Astrocyte (in vitro differentiated cells and primary cell): ENCODE data around the gene RGS4. TPM values are rescaled to one million over a fixed set of nuclear protein-coding genes. Genes with fewer than 3 reads are reported as not detected.

Experiments used
- DNase-seq: peaks from one replicate; pipeline ENCODE4 v3.0.0-alpha.2; 2010; ENCODE audit warnings: low read depth
- FAIRE-seq: peaks from 2 replicates; lab custom pipeline; 2011; peaks lifted over from hg19 to GRCh38; lab: Jason Lieb, UNC
- H2AFZ ChIP-seq: 2 replicates; pipeline ENCODE4 v1.6.0; 2012; ENCODE audit warnings: low read depth, low read length, inconsistent platforms
- H3K27ac ChIP-seq: 2 replicates; pipeline ENCODE4 v1.5.1; 2011; ENCODE audit warnings: low read depth, low read length, inconsistent platforms
- H3K27me3 ChIP-seq: 2 replicates; pipeline ENCODE4 v1.6.0; 2011; ENCODE audit warnings: low read length, inconsistent platforms; ENCODE audit not compliant: insufficient read depth
- H3K36me3 ChIP-seq: 2 replicates; pipeline ENCODE4 v1.5.1; 2011; ENCODE audit warnings: low read length, inconsistent platforms; ENCODE audit not compliant: insufficient read depth
- H3K4me1 ChIP-seq: 2 replicates; pipeline ENCODE4 v1.5.1; 2011; ENCODE audit warnings: low read length, inconsistent platforms; ENCODE audit not compliant: insufficient read depth
- H3K4me2 ChIP-seq: 2 replicates; pipeline ENCODE4 v1.6.0; 2012; ENCODE audit warnings: low read length, inconsistent platforms
- H3K4me3 ChIP-seq: 2 replicates; pipeline ENCODE4 v1.5.1; 2011; ENCODE audit warnings: low read depth, mild to moderate bottlenecking, low read length, inconsistent platforms; ENCODE audit not compliant: insufficient read depth
- H3K79me2 ChIP-seq: 2 replicates; pipeline ENCODE4 v1.6.0; 2012; ENCODE audit warnings: mild to moderate bottlenecking, low read length, inconsistent platforms; ENCODE audit not compliant: insufficient read depth
- H3K9ac ChIP-seq: 2 replicates; pipeline ENCODE4 v1.6.0; 2012; ENCODE audit warnings: mild to moderate bottlenecking, low read length, inconsistent platforms
- H3K9me3 ChIP-seq: 2 replicates; pipeline ENCODE4 v1.5.1; 2012; ENCODE audit warnings: low read depth, mild to moderate bottlenecking, low read length, inconsistent platforms; ENCODE audit not compliant: insufficient read depth
- H4K20me1 ChIP-seq: 2 replicates; pipeline ENCODE4 v1.6.0; 2012; ENCODE audit warnings: low read length, inconsistent platforms; ENCODE audit not compliant: insufficient read depth
- H3K27ac Mint-ChIP-seq: one replicate; pipeline ENCODE4 v1.8.0; 2021; ENCODE audit warnings: mild to moderate bottlenecking, mixed read lengths; ENCODE audit not compliant: unreplicated experiment
- H3K27me3 Mint-ChIP-seq: one replicate; pipeline ENCODE4 v1.8.0; 2021; ENCODE audit warnings: low read depth, mixed read lengths; ENCODE audit not compliant: unreplicated experiment
- H3K36me3 Mint-ChIP-seq: one replicate; pipeline ENCODE4 v1.8.0; 2021; ENCODE audit warnings: low read depth, mixed read lengths; ENCODE audit not compliant: unreplicated experiment
- H3K4me1 Mint-ChIP-seq: one replicate; pipeline ENCODE4 v1.8.0; 2021; ENCODE audit warnings: low read depth, mixed read lengths; ENCODE audit not compliant: unreplicated experiment
- H3K4me3 Mint-ChIP-seq: one replicate; pipeline ENCODE4 v1.8.0; 2021; ENCODE audit warnings: mild to moderate bottlenecking, moderate library complexity, mixed read lengths; ENCODE audit not compliant: unreplicated experiment
- H3K9me3 Mint-ChIP-seq: one replicate; pipeline ENCODE4 v1.8.0; 2021; ENCODE audit warnings: mild to moderate bottlenecking, mixed read lengths; ENCODE audit not compliant: unreplicated experiment
- EZH2 ChIP-seq: IDR thresholded peaks from 2 replicates; pipeline ENCODE4 v1.6.1; 2012; ENCODE audit warnings: mild to moderate bottlenecking, low read length, inconsistent platforms; ENCODE audit not compliant: insufficient read depth
- total RNA-seq: library from RNA; stranded (reverse); gene quantifications from 2 replicates; pipeline ENCODE4 v1.2.1, GENCODE V29; 2021
- TF ChIP-seq, protein P1 (sequence below): IDR thresholded peaks from 2 replicates; pipeline ENCODE4 v1.5.1; 2011; ENCODE audit warnings: low read depth, mild to moderate bottlenecking, inconsistent platforms, low read length, moderate library complexity; ENCODE audit not compliant: insufficient read depth

RGS4 gene
- total RNA-seq, 1 donor from 2014 or later, result 23.8 TPM

DNA sequence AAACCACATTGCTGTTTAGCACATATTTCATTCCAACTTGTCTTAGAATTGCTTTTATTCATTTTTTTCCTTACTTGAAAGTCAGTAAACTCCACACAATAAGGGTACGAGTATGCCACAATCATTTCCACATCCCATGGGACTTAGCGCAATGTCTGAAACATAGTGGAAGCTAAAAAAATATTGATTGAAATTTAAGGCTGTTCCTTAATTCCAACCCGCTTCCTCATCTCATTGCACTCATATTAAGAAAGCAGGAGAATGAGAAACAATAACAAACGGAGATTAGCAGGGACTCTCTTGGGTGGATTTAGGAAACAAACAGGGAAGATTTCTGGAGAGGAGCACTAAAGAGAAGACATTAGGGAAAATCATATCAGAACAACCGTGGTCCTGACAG, 39.3 kb upstream of the RGS4 start:
- Histone ChIP-seq H3K4me3 (no peak overlapping the region), H4K20me1 (no peaks in the 10 kb centered on the region), H3K4me2 (no peak overlapping the region), H3K9ac (no peak overlapping the region), H3K9me3 (no peaks in the 10 kb centered on the region), H3K4me1 (no peaks in the 10 kb centered on the region), H3K79me2 (no peaks in the 10 kb centered on the region), H3K27me3 (no peaks in the 10 kb centered on the region), H3K36me3 (no peaks in the 10 kb centered on the region), H2AFZ (no peak overlapping the region), H3K27ac (no peak overlapping the region)
- Mint-ChIP-seq H3K27ac (no peak overlapping the region), H3K27me3 (no peaks in the 10 kb centered on the region), H3K4me1 (peaks cover 14% of the 10 kb centered on the region), H3K9me3 (peaks cover 1% of the 10 kb centered on the region), H3K4me3 (no peak overlapping the region), H3K36me3 (no peaks in the 10 kb centered on the region)
- FAIRE-seq, result no peak
- DNase-seq, result no peak
- TF ChIP-seq, protein P1, sequence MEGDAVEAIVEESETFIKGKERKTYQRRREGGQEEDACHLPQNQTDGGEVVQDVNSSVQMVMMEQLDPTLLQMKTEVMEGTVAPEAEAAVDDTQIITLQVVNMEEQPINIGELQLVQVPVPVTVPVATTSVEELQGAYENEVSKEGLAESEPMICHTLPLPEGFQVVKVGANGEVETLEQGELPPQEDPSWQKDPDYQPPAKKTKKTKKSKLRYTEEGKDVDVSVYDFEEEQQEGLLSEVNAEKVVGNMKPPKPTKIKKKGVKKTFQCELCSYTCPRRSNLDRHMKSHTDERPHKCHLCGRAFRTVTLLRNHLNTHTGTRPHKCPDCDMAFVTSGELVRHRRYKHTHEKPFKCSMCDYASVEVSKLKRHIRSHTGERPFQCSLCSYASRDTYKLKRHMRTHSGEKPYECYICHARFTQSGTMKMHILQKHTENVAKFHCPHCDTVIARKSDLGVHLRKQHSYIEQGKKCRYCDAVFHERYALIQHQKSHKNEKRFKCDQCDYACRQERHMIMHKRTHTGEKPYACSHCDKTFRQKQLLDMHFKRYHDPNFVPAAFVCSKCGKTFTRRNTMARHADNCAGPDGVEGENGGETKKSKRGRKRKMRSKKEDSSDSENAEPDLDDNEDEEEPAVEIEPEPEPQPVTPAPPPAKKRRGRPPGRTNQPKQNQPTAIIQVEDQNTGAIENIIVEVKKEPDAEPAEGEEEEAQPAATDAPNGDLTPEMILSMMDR, result no peak

DNA sequence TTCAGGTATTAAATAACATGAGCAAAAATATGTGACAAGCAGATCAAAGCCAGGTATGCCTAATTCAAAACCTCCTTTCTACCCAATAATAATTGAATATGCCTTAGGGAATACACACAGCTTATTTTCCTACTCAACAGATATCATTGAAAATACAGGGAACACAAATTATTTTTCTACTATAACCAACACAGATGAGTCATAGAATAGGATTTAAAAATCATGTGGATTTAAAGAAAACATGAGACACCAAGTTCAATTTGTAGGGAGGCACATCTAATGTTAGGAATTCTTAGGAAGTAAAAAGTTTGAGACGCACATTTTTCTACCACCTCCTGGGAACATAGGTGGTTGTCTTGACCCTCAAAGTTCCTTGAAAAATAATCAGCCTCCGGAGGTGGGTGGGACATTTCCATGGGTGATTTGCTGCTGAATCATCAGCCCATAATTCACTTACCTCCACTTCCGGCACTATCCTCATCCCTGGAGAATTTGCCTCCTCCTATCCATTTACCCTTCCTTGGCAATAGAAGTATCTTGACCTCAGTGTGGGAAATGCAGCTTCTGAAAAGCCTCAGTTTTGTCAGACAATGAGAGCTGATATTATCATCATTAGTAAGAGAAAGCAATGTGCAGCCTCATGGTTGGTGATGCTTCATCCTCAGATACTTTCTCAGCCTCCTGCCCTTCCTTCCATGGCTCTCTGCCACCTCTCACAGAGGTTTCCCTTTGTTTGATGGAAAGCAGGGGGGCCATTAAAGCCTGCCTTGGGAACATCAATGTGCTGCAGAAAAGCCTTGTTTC, 33.5 kb upstream of the RGS4 start:
- Histone ChIP-seq H3K9ac (peak overlapping the region; percentile 65), H3K79me2 (no peaks in the 10 kb centered on the region), H3K4me2 (peak overlapping the region; percentile 58), H4K20me1 (no peaks in the 10 kb centered on the region), H3K27me3 (no peaks in the 10 kb centered on the region), H2AFZ (no peak overlapping the region), H3K4me3 (no peak overlapping the region), H3K4me1 (peaks cover 16% of the 10 kb centered on the region), H3K36me3 (no peaks in the 10 kb centered on the region), H3K27ac (peak overlapping the region; percentile 91), H3K9me3 (no peaks in the 10 kb centered on the region)
- H3K36me3 Mint-ChIP-seq, result no peaks in the 10 kb centered on the region
- H3K4me3 Mint-ChIP-seq, result no peak overlapping the region
- H3K9me3 Mint-ChIP-seq, result no peaks in the 10 kb centered on the region
- H3K27me3 Mint-ChIP-seq, result no peaks in the 10 kb centered on the region
- peak; percentile 98 for FAIRE-seq
- TF ChIP-seq, protein P1, result no peak
- TF ChIP-seq EZH2, result no peak
- peak overlapping the region; percentile 92 for H3K27ac Mint-ChIP-seq
- H3K4me1 Mint-ChIP-seq, result peaks cover 41% of the 10 kb centered on the region
- DNase-seq, result peak; percentile 99

DNA sequence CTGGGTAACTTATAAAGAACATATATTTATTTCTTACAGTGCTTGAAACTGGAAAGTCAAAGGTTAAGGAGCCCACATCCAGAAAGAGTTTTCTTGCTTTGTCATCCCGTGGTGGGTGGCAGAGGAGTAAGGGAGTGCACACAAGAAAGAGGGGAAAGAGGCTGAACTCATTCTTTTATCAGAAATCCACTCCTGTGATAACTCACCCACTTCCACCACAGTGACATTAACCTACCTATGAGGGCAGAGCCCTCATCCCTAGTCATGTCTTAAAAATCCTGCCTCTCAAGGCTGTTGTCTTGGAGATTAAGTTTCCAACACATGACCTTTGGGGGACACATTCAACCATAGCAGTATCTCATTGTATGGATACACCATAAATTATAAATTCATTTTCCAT, 32.5 kb upstream of the RGS4 start:
- Histone ChIP-seq H3K36me3 (no peaks in the 10 kb centered on the region), H3K4me1 (peaks cover 16% of the 10 kb centered on the region), H2AFZ (no peak overlapping the region), H4K20me1 (no peaks in the 10 kb centered on the region), H3K27ac (peak overlapping the region; percentile 91), H3K27me3 (no peaks in the 10 kb centered on the region), H3K9ac (peak overlapping the region; percentile 65), H3K79me2 (no peaks in the 10 kb centered on the region), H3K4me3 (no peak overlapping the region), H3K9me3 (no peaks in the 10 kb centered on the region), H3K4me2 (peak overlapping the region; percentile 51)
- no peaks in the 10 kb centered on the region for H3K27me3 Mint-ChIP-seq
- H3K27ac Mint-ChIP-seq, result peak overlapping the region; percentile 92
- TF ChIP-seq, protein P1, result no peak
- no peak for TF ChIP-seq EZH2
- peak; percentile 78 for FAIRE-seq
- H3K4me3 Mint-ChIP-seq, result no peak overlapping the region
- peaks cover 41% of the 10 kb centered on the region for H3K4me1 Mint-ChIP-seq
- H3K36me3 Mint-ChIP-seq, result no peaks in the 10 kb centered on the region
- DNase-seq, result peak; percentile 48
- H3K9me3 Mint-ChIP-seq, result no peaks in the 10 kb centered on the region
